ENCODE data around the gene SND1.
A peak's percentile ranks its signal among the peaks of the same experiment; 100 is the strongest.

Gene SND1

DNA sequence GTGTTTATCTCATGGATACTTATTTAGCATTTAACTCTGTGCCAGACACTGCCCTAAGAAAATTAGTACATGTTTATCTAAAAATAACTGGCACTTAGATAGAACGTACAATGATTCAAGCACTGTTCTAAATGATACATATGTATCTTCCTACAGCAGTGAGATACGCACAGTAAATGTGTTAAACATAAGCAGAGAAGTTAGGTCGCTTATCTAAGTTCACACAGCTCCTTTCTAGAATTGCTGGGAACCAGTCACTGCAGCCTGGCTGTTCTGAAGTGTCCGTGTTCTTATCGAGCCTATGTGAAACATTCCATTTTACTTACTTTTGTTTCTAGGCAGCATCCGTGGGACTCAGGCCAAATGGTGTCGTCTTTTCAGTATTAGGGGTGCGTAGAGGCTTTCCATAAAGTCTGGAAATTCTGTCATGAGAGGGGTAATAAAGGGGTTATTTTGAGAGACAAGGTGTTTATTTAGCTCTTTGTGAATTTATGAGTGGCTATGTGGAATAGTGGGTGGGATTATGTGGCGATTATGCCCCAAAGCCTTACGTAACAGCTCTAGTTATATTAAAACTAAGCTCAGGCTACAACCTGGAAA, 186.9 kb downstream of the SND1 start:
- no peak overlapping the region for H3K9ac ChIP-seq
- peaks cover 0 to 9% (median 4%) of the 10 kb centered on the region in 10 experiments; a peak in 5 of 20 replicates for H3K4me1 ChIP-seq
- no peaks in the 10 kb centered on the region for H3K27me3 ChIP-seq
- H3K4me2 ChIP-seq: no peak overlapping the region
- H3K36me3 ChIP-seq: peaks cover 49 to 95% (median 74%) of the 10 kb centered on the region in 11 experiments
- H3K9me3 ChIP-seq (replicated peaks in 1 of 11): peaks cover 32 to 51% (median 39%) of the 10 kb centered on the region in 11 experiments
- no peak overlapping the region for H3K4me3 ChIP-seq
- no peak overlapping the region for H3K27ac ChIP-seq
- H4K20me1 ChIP-seq: peaks cover 0 to 33% (median 0%) of the 10 kb centered on the region in 11 experiments; a peak in 7 of 22 replicates
- no peak for TF ChIP-seq Cebpa-rat (IDR thresholded peaks at IDR 0.05)

DNA sequence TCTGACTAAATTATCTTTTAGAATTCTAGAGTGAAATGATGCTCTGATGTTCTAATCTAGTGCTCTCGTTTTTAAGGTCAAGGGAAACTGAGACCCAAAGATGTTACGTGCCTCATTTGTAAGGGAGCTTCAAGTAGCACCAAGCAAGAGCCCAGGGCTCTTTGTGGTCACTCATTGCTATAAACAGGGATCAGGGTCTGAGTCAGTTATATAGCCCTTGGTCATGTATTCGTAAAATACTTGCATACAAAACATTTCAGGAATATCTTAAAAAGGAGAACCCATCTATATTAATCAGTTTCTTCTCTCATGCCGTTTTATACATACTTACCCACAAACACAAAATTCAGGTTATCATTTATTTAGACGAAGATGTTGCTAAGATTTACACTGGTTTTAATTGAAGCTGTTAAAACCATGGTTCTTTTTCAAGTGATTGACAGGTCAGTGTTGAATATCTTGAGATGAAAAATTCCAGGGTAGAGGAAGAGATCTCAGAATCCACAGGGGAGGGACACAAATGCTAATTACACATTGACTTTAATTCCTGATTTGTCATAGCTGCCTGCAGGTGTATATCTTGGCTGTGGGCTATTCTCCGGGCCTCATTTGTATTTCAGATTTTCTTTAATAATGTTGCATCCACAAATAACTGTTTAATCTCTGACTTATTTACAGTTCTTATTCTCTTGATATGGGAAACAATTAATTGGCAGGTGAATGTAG, 188.4 kb downstream of the SND1 start:
- Histone ChIP-seq H3K4me2 (no peak overlapping the region), H3K4me1 (peaks cover 0 to 20% (median 11%) of the 10 kb centered on the region in 10 experiments; a peak in 11 of 20 replicates), H3K4me3 (no peak overlapping the region), H3K36me3 (peaks cover 60 to 99% (median 75%) of the 10 kb centered on the region in 11 experiments), H4K20me1 (peaks cover 0 to 31% (median 5%) of the 10 kb centered on the region in 11 experiments; a peak in 7 of 22 replicates), H3K9me3 (replicated peaks in 1 of 11) (peaks cover 25 to 40% (median 30%) of the 10 kb centered on the region in 11 experiments), H3K27ac (no peak overlapping the region), H3K27me3 (no peaks in the 10 kb centered on the region), H3K9ac (no peak overlapping the region)
- TF ChIP-seq Cebpa-rat (IDR thresholded peaks at IDR 0.05): no peak

DNA sequence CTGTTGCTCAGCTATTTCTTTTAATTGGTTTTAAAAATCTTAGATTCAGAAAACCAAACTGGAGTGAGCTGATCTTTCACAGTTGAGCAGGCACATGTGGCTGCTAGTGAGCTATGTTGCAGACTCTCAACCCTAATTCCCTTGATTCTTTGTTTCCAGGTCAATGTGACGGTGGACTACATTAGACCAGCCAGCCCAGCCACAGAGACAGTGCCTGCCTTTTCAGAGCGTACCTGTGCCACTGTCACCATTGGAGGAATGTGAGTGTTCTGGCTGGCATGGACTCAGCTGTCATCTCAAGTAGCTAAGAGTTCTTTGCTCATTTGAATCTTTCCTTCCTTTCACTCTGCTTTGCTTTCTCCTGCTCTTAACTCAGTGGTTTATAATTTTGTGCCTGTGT, 192.2 kb downstream of the SND1 start:
- Histone ChIP-seq H3K36me3 (peaks cover 65 to 98% (median 81%) of the 10 kb centered on the region in 11 experiments), H3K27ac (no peak overlapping the region), H3K9me3 (replicated peaks in 1 of 11) (peaks cover 0 to 2% (median 0%) of the 10 kb centered on the region in 11 experiments; a peak in 3 of 22 replicates), H3K9ac (no peak overlapping the region), H3K27me3 (no peaks in the 10 kb centered on the region), H3K4me2 (peak overlapping the region in 3 of 11 experiments; percentile 5 to 11 (median 9); a peak in 3 of 22 replicates), H3K4me1 (peaks cover 14 to 45% (median 27%) of the 10 kb centered on the region in 10 experiments), H3K4me3 (no peak overlapping the region), H4K20me1 (peaks cover 0 to 50% (median 5%) of the 10 kb centered on the region in 11 experiments; a peak in 7 of 22 replicates)
- TF ChIP-seq Cebpa-rat (IDR thresholded peaks at IDR 0.05): no peak

DNA sequence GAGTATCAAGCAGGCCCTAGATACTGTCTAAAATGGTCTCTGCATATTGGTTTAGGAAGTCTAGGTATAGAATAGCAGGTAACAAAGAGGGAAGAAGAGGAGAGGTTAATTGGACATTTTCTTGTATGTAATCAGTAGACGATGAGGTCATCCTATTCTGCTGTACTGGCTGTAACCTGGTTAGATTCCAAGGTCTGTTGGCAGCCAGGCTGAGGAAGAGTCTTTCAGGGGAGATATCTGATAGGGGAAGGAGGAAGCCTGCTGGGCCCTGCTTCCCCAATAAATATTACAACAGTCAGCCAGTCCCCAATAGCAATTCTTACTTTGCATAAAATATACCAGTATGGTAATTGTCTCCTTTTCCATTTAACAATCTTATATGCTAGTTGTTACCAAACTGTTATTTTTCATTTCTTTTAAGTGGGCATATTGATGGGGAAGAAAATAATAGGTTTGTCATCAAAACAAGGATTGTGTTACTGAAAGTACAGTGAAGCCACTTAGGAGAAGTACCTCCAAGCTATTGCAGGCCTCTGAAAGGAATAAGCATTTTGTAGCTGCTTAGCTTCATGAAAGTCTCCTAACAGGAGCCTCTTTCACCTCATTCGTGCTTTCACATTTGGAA, 192.8 kb downstream of the SND1 start:
- no peak overlapping the region; a peak in 1 of 22 replicates for H3K27ac ChIP-seq
- H3K4me3 ChIP-seq: no peak overlapping the region
- peaks cover 14 to 45% (median 29%) of the 10 kb centered on the region in 10 experiments for H3K4me1 ChIP-seq
- H3K9me3 ChIP-seq (replicated peaks in 1 of 11): no peaks in the 10 kb centered on the region; a peak in 1 of 22 replicates
- peaks cover 0 to 55% (median 5%) of the 10 kb centered on the region in 11 experiments; a peak in 7 of 22 replicates for H4K20me1 ChIP-seq
- no peak for TF ChIP-seq Cebpa-rat (IDR thresholded peaks at IDR 0.05)
- no peaks in the 10 kb centered on the region for H3K27me3 ChIP-seq
- H3K4me2 ChIP-seq: peak overlapping the region in 6 of 11 experiments; percentile 1 to 17 (median 8); a peak in 4 of 22 replicates
- H3K36me3 ChIP-seq: peaks cover 72 to 98% (median 82%) of the 10 kb centered on the region in 11 experiments
- no peak overlapping the region for H3K9ac ChIP-seq

DNA sequence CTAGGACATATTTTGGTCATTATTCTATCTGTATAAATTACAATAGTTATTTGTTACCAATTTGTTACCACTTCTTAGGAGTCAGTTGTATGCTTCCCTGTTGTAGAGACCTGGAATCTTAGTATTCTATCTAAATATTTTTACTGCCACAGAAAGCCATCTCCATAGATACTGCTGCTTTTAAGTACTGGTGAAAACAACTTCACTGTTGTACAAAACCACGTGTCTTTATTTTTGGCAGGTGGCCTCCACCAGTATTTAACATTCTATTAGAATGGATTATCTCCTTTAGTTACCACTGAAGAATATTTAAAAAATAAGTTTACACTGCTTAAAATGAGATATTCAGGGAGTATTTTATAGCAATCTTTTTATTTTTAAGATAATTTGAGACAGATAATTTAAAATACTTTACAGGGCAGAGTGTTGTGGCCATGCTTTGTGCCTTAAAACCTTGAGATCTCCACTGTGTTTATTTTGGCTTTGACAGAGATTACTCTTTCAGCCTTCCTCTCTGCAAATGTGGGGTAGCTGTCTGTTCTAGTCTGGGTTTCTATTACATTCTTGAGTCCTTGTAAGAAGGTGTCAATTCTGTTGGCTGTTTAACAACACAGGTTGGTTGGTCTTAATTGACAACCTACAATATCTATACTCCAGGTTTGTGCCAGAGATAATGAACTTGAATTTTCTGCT, 193.7 kb downstream of the SND1 start:
- no peak for TF ChIP-seq Cebpa-rat (IDR thresholded peaks at IDR 0.05)
- peaks cover 18 to 45% (median 34%) of the 10 kb centered on the region in 10 experiments for H3K4me1 ChIP-seq
- peaks cover 80 to 100% (median 88%) of the 10 kb centered on the region in 11 experiments for H3K36me3 ChIP-seq
- peak overlapping the region in 4 of 11 experiments; percentile 1 to 17 (median 4); a peak in 3 of 22 replicates for H3K4me2 ChIP-seq
- H3K9ac ChIP-seq: no peak overlapping the region
- H3K4me3 ChIP-seq: no peak overlapping the region
- peaks cover 0 to 64% (median 9%) of the 10 kb centered on the region in 11 experiments; a peak in 7 of 22 replicates for H4K20me1 ChIP-seq
- no peak overlapping the region for H3K27ac ChIP-seq
- no peaks in the 10 kb centered on the region; a peak in 1 of 22 replicates for H3K9me3 ChIP-seq (replicated peaks in 1 of 11)
- H3K27me3 ChIP-seq: no peaks in the 10 kb centered on the region

DNA sequence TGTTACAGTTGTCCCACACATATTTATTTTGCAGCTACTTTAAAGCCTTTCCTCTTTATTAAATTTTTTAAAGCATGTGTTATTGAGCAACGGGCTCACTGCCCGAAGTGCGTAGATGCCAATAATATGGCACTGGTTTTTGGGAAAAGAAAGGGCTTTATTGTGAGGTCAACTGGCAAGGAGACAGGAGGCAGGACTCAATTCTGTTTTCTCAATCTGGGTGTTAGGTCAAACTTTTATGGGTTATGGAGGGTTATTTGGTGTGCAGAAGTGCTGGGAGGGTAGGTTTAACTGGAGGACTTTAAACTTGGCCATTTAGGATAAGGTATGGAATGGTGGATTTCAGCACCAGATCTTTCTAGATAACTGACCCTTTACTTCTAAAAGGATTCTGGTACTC, 195.6 kb downstream of the SND1 start:
- Histone ChIP-seq H3K27ac (no peak overlapping the region), H3K27me3 (no peaks in the 10 kb centered on the region), H3K4me3 (no peak overlapping the region), H4K20me1 (peaks cover 0 to 58% (median 4%) of the 10 kb centered on the region in 11 experiments; a peak in 9 of 22 replicates), H3K4me2 (peak overlapping the region; percentile 0 to 66 (median 36); a peak in 16 of 22 replicates), H3K36me3 (peaks cover 77 to 100% (median 84%) of the 10 kb centered on the region in 11 experiments), H3K4me1 (peaks cover 19 to 45% (median 39%) of the 10 kb centered on the region in 10 experiments), H3K9ac (no peak overlapping the region), H3K9me3 (replicated peaks in 1 of 11) (no peaks in the 10 kb centered on the region; a peak in 1 of 22 replicates)
- no peak for TF ChIP-seq Cebpa-rat (IDR thresholded peaks at IDR 0.05)

DNA sequence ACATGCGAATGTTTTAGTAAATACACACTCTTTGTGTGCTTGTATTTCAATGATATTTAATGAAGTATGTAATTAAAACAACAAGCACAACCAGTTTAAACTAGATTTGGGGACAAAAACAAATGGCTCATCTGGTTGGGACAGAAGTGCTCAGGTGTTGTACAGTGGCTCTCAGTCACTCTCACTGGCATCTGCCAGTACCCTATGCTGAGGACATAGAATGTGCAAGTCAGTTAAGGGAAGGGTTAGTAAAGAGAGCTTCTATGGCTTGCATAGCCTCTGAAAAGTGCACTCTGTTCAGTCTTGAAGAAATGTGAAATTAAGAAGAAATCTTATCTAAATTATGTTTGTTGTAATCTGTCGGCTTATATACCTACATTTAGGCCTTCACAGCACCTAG, 196.2 kb downstream of the SND1 start:
- Histone ChIP-seq H3K27ac (no peak overlapping the region), H3K4me1 (peaks cover 19 to 45% (median 39%) of the 10 kb centered on the region in 10 experiments), H3K9ac (no peak overlapping the region), H3K27me3 (no peaks in the 10 kb centered on the region), H3K36me3 (peaks cover 71 to 97% (median 80%) of the 10 kb centered on the region in 11 experiments; a peak in 21 of 22 replicates), H4K20me1 (peaks cover 0 to 63% (median 10%) of the 10 kb centered on the region in 11 experiments; a peak in 13 of 22 replicates), H3K4me2 (peak overlapping the region in 7 of 11 experiments; percentile 3 to 66 (median 40); a peak in 7 of 22 replicates), H3K4me3 (no peak overlapping the region), H3K9me3 (replicated peaks in 1 of 11) (no peaks in the 10 kb centered on the region; a peak in 1 of 22 replicates)
- no peak for TF ChIP-seq Cebpa-rat (IDR thresholded peaks at IDR 0.05)

DNA sequence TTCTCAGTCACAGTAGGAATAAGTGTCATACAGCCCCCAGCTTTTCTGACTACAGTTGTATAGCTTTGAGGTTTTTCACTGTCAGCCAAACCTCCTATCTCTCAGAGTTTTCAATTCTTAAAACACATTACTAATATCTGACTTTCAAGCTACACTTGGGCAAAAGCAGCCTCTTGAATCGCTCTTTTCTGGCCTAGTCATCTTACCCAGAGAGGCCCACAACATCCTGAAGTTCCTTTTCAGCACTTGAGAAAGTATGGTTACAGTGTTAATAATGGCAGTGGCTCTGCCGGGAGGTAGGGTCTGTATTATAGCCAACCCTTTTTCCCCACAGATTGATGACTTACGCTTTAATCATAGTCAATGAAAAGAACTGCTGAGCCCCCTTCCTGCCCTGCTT, 198.2 kb downstream of the SND1 start:
- H3K27me3 ChIP-seq: no peaks in the 10 kb centered on the region
- no peak overlapping the region for H3K27ac ChIP-seq
- no peaks in the 10 kb centered on the region; a peak in 1 of 22 replicates for H3K9me3 ChIP-seq (replicated peaks in 1 of 11)
- H3K36me3 ChIP-seq: peaks cover 58 to 87% (median 67%) of the 10 kb centered on the region in 11 experiments; a peak in 21 of 22 replicates
- no peak overlapping the region for H3K9ac ChIP-seq
- TF ChIP-seq Cebpa-rat (IDR thresholded peaks at IDR 0.05): no peak
- H3K4me1 ChIP-seq: peaks cover 19 to 34% (median 28%) of the 10 kb centered on the region in 10 experiments
- H3K4me3 ChIP-seq: no peak overlapping the region
- H3K4me2 ChIP-seq: peak overlapping the region in 3 of 11 experiments; percentile 5 to 35 (median 31); a peak in 4 of 22 replicates
- H4K20me1 ChIP-seq: peaks cover 0 to 70% (median 26%) of the 10 kb centered on the region in 11 experiments; a peak in 19 of 22 replicates
